ENCODE results near the gene FAM228A. TPM values are rescaled to one million over a fixed set of nuclear protein-coding genes. Genes with fewer than 3 reads are reported as not detected.

Gene FAM228A
- total and polyA plus RNA-seq, 2 donors (not counting 3 experiments of a cell fraction or from before 2014, with no cell fraction given): 0.36 to 1.00 TPM

GRCh38 chr2:24125956-24126355 lies 48.9 kb upstream of the FAM228A start:
- no peaks in the 10 kb centered on the region for H4K20me1 ChIP-seq (replicated peaks; ENCODE audit: control insufficient read depth, extremely low read depth, insufficient read depth, low read length)
- no peaks in the 10 kb centered on the region for H3K27me3 ChIP-seq (ENCODE audit: control insufficient read depth in 2 of 2, insufficient read depth in 2 of 2, low read length in 2 of 2)
- intact Hi-C loops (cut with micrococcal nuclease) (no loop called here), dilution Hi-C loops (cut with MboI; ENCODE audit: extremely low pct_ligation_motif_present, low sequenced_read_pairs) (no loop called here)
- DNase-seq (ENCODE audit: low read depth, low spot score): no peak
- no peak overlapping the region for H2AFZ ChIP-seq (ENCODE audit: low read depth, low read length)
- H3K4me2 ChIP-seq (ENCODE audit: insufficient read depth, low read length): no peak overlapping the region
- no peak overlapping the region for H3K27ac ChIP-seq (ENCODE audit: insufficient read depth, low read depth, low read length)
- no peak overlapping the region for H3K9ac ChIP-seq (replicated peaks; ENCODE audit: extremely low read depth, insufficient read depth, low read length)
- H3K36me3 ChIP-seq (ENCODE audit: control insufficient read depth in 2 of 2, extremely low read depth in 1 of 2, insufficient read depth in 2 of 2, low read length in 2 of 2): no peaks in the 10 kb centered on the region
- ChIA-PET POLR2A (no interaction called here), CTCF (no interaction called here)
- H3K9me3 ChIP-seq (replicated peaks; ENCODE audit: control insufficient read depth, insufficient read depth, low read length): no peaks in the 10 kb centered on the region
- peaks cover 2% of the 10 kb centered on the region for H3K79me2 ChIP-seq (ENCODE audit: control insufficient read depth, insufficient read depth, low read length)
- peaks cover 15% of the 10 kb centered on the region for H3K4me1 ChIP-seq (ENCODE audit: control insufficient read depth, extremely low read depth, insufficient read depth, low read length)
- H3K4me3 ChIP-seq (replicated peaks in 1 of 3; ENCODE audit: insufficient read depth in 1 of 3, low read depth in 1 of 3, low read length in 3 of 3): no peak overlapping the region
- BruUV-seq (replicated peaks): no TSS peak
- H3K9me1 ChIP-seq (replicated peaks; ENCODE audit: control insufficient read depth, extremely low read depth, insufficient read depth, low read length): no peaks in the 10 kb centered on the region
- no peak for FAIRE-seq
- TF ChIP-seq GATA2 (IDR thresholded peaks at IDR 0.05; ENCODE audit: insufficient read depth, insufficient read length, low read depth, low read length) (no peak), JUN (IDR thresholded peaks at IDR 0.05; ENCODE audit: borderline replicate concordance, insufficient read depth, insufficient read length, low read depth) (no peak), POLR2AphosphoS5 (IDR thresholded peaks at IDR 0.05; ENCODE audit: insufficient read depth, low read depth, low read length) (no peak), EZH2 (IDR thresholded peaks at IDR 0.05; ENCODE audit: borderline replicate concordance, low read depth, low read length, severe bottlenecking) (no peak)
- TF ChIP-seq, protein P1, sequence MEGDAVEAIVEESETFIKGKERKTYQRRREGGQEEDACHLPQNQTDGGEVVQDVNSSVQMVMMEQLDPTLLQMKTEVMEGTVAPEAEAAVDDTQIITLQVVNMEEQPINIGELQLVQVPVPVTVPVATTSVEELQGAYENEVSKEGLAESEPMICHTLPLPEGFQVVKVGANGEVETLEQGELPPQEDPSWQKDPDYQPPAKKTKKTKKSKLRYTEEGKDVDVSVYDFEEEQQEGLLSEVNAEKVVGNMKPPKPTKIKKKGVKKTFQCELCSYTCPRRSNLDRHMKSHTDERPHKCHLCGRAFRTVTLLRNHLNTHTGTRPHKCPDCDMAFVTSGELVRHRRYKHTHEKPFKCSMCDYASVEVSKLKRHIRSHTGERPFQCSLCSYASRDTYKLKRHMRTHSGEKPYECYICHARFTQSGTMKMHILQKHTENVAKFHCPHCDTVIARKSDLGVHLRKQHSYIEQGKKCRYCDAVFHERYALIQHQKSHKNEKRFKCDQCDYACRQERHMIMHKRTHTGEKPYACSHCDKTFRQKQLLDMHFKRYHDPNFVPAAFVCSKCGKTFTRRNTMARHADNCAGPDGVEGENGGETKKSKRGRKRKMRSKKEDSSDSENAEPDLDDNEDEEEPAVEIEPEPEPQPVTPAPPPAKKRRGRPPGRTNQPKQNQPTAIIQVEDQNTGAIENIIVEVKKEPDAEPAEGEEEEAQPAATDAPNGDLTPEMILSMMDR (IDR thresholded peaks at IDR 0.05; ENCODE audit: extremely low read depth in 1 of 2, insufficient read depth in 1 of 2, low read depth in 1 of 2, low read length in 2 of 2): no peak
- TF ChIP-seq, protein P2, sequence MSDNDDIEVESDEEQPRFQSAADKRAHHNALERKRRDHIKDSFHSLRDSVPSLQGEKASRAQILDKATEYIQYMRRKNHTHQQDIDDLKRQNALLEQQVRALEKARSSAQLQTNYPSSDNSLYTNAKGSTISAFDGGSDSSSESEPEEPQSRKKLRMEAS (IDR thresholded peaks at IDR 0.05; ENCODE audit: insufficient read depth, insufficient read length): no peak
